DOHH2 (cell line): Measurements from ENCODE around the gene DCBLD2.

ENCODE experiments used
- H3F3A ChIP-seq: fragments of 200-600 bp; sonication (generic), shearing (Covaris generic); 2 replicates; pipeline ENCODE4 v1.6.0; 2016; ENCODE audit warnings: antibody characterized with exemption, mild to moderate bottlenecking; ENCODE audit not compliant: control insufficient read depth, insufficient read depth
- H3K27ac ChIP-seq: fragments of 200-600 bp; sonication (generic); 2 replicates; pipeline ENCODE4 v1.5.1; 2014; ENCODE audit warnings: low read depth, mild to moderate bottlenecking, low read length, moderate library complexity
- H3K27me3 ChIP-seq: fragments of 200-600 bp; sonication (generic); 2 replicates; pipeline ENCODE4 v1.6.1; 2014; ENCODE audit warnings: mild to moderate bottlenecking, low read length, mixed read lengths; ENCODE audit not compliant: control insufficient read depth
- H3K36me3 ChIP-seq: fragments of 200-600 bp; sonication (generic); 2 replicates; pipeline ENCODE4 v1.6.1; 2014; ENCODE audit warnings: mild to moderate bottlenecking, low read length, moderate library complexity, mixed read lengths; ENCODE audit not compliant: control insufficient read depth
- H3K4me1 ChIP-seq: fragments of 200-600 bp; sonication (generic); 2 replicates; pipeline ENCODE4 v1.6.1; 2014; ENCODE audit warnings: mild to moderate bottlenecking, low read length, mixed read lengths; ENCODE audit not compliant: control insufficient read depth
- H3K4me2 ChIP-seq: fragments of 200-600 bp; sonication (generic); 2 replicates; pipeline ENCODE4 v1.6.0; 2014; ENCODE audit warnings: mild to moderate bottlenecking, low read length, moderate library complexity
- H3K4me3 ChIP-seq: fragments of 200-600 bp; sonication (generic); 2 replicates; pipeline ENCODE4 v1.5.1; 2014; ENCODE audit warnings: mild to moderate bottlenecking, low read length, mixed read lengths
- H3K79me2 ChIP-seq: fragments of 200-600 bp; sonication (generic); 2 replicates; pipeline ENCODE4 v1.6.1; 2014; ENCODE audit warnings: mild to moderate bottlenecking, low read length, mixed read lengths; ENCODE audit not compliant: control insufficient read depth
- H3K9me2 ChIP-seq: fragments of 200-600 bp; sonication (generic); replicated peaks from 2 replicates; pipeline ENCODE4 v1.6.1; 2014; ENCODE audit warnings: mild to moderate bottlenecking, low read length, mixed read lengths; ENCODE audit not compliant: control insufficient read depth
- H3K9me3 ChIP-seq: fragments of 200-600 bp; sonication (generic); 2 replicates; pipeline ENCODE4 v1.6.1; 2014; ENCODE audit warnings: antibody characterized with exemption, low read length, mixed read lengths; ENCODE audit not compliant: control insufficient read depth, insufficient read depth
- H4K20me1 ChIP-seq: fragments of 200-600 bp; sonication (generic); 2 replicates; pipeline ENCODE4 v1.6.0; 2014; ENCODE audit warnings: low read depth, mild to moderate bottlenecking, antibody characterized with exemption, low read length, moderate library complexity; ENCODE audit not compliant: control insufficient read depth, insufficient read depth
- EZH2phosphoT487 ChIP-seq: fragments of 200-600 bp; sonication (generic); IDR thresholded peaks from 2 replicates; pipeline ENCODE4 v1.6.1; 2017; ENCODE audit warnings: borderline replicate concordance, mild to moderate bottlenecking, antibody characterized with exemption, low read length, moderate library complexity, mixed read lengths
- TF ChIP-seq, protein P1 (sequence below): fragments of 200-600 bp; sonication (generic); IDR thresholded peaks from one replicate; pipeline ENCODE4 v1.5.1; 2014; ENCODE audit warnings: antibody characterized with exemption, mild to moderate bottlenecking, low read depth, low read length; ENCODE audit not compliant: poor library complexity, severe bottlenecking

Gene DCBLD2

DNA sequence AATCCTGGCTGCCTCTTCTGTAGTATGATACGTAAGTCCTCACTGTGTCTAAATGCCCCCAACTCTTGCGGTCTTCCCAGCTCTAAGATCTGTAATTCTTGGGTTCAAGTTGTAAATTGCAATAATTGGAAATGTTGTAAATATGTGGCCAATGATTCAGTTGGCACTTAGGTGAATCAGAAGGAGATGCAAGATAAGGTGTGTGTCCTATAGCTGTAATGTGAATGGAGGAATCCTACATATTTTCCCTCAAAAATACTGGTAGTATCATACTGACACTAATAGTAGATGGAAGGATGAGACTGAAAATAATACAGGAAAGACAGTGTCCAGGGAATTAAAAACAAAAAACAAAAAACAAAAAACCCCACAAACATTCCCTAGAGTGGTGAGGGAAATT, 141.9 kb downstream of the DCBLD2 start:
- Histone ChIP-seq H3K79me2 (peaks cover 16% of the 10 kb centered on the region), H3K27me3 (no peaks in the 10 kb centered on the region), H3K4me1 (peaks cover 79% of the 10 kb centered on the region), H3K36me3 (no peaks in the 10 kb centered on the region), H3K4me3 (no peak overlapping the region), H3K9me3 (no peaks in the 10 kb centered on the region), H3K27ac (no peak overlapping the region), H3F3A (peaks cover 22% of the 10 kb centered on the region), H4K20me1 (no peaks in the 10 kb centered on the region), H3K4me2 (no peak overlapping the region), H3K9me2 (no peaks in the 10 kb centered on the region)
- TF ChIP-seq, protein P1, sequence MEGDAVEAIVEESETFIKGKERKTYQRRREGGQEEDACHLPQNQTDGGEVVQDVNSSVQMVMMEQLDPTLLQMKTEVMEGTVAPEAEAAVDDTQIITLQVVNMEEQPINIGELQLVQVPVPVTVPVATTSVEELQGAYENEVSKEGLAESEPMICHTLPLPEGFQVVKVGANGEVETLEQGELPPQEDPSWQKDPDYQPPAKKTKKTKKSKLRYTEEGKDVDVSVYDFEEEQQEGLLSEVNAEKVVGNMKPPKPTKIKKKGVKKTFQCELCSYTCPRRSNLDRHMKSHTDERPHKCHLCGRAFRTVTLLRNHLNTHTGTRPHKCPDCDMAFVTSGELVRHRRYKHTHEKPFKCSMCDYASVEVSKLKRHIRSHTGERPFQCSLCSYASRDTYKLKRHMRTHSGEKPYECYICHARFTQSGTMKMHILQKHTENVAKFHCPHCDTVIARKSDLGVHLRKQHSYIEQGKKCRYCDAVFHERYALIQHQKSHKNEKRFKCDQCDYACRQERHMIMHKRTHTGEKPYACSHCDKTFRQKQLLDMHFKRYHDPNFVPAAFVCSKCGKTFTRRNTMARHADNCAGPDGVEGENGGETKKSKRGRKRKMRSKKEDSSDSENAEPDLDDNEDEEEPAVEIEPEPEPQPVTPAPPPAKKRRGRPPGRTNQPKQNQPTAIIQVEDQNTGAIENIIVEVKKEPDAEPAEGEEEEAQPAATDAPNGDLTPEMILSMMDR, result no peak
- no peak for TF ChIP-seq EZH2phosphoT487

DNA sequence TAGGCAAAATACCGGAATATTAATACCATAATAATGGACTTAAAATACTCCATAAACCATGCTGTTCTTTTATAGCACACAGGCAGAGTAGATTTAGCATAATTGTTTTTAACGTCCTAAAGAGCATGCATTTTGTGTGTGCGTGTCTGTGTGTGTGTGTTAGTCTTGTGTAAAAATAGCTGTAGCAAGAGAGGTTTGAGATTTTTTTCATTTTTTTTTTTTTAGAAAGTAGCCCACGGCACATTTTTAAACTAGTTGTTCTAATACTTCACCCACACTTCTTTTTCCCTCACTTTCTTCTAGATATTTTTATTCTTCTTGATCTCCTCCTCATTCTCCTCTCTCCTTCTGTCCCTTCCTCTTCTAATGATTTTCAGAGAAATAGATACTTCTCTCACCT, 145.9 kb downstream of the DCBLD2 start:
- no peaks in the 10 kb centered on the region for H3K79me2 ChIP-seq
- no peaks in the 10 kb centered on the region for H3K9me2 ChIP-seq
- H3K27me3 ChIP-seq, result no peaks in the 10 kb centered on the region
- H3K27ac ChIP-seq, result no peak overlapping the region
- no peak overlapping the region for H3K4me3 ChIP-seq
- peaks cover 6% of the 10 kb centered on the region; the same call in 1 of the 2 replicates for H3F3A ChIP-seq
- H3K4me2 ChIP-seq, result no peak overlapping the region
- no peaks in the 10 kb centered on the region for H4K20me1 ChIP-seq
- TF ChIP-seq, protein P1, result no peak
- peaks cover 42% of the 10 kb centered on the region for H3K4me1 ChIP-seq
- H3K9me3 ChIP-seq, result no peaks in the 10 kb centered on the region
- no peaks in the 10 kb centered on the region for H3K36me3 ChIP-seq

DNA sequence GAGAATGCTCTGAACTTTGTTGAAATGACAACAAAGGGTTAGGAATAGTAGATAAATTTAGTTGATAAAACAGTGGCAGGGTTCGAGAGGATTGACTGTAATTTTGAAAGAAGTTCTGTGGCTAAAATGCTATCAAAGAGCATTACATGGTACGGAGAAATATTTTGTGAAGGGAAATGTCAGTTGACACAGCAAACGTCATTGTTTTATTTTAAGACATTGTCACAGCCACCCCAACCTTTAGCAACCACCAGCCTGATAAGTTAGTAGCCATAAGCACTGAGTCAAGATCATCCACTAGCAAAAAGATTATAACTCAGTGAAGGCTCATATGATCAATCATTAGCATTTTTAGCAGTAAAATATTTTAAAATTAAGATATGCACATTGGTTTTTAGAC, 147.0 kb downstream of the DCBLD2 start:
- H3K79me2 ChIP-seq, result no peaks in the 10 kb centered on the region
- no peak overlapping the region for H3K27ac ChIP-seq
- H3K27me3 ChIP-seq, result no peaks in the 10 kb centered on the region
- no peaks in the 10 kb centered on the region for H4K20me1 ChIP-seq
- no peak overlapping the region for H3K4me3 ChIP-seq
- H3K4me1 ChIP-seq, result peaks cover 31% of the 10 kb centered on the region
- no peak overlapping the region for H3K4me2 ChIP-seq
- H3K36me3 ChIP-seq, result no peaks in the 10 kb centered on the region
- no peak for TF ChIP-seq EZH2phosphoT487
- TF ChIP-seq, protein P1, result no peak
- H3K9me2 ChIP-seq, result no peaks in the 10 kb centered on the region
- no peaks in the 10 kb centered on the region for H3F3A ChIP-seq
- H3K9me3 ChIP-seq, result no peaks in the 10 kb centered on the region
